Tibial nerve (tissue), 4 donors: ENCODE measurements around the gene LRP3.

ENCODE experiments used
- EP300 ChIP-seq, 2 donors: sonication (generic); formaldehyde crosslinking; IDR thresholded peaks; one replicate each; pipeline ENCODE4 v1.6.1; 2017; ENCODE audit warnings: antibody characterized with exemption in 2 of 2, mild to moderate bottlenecking in 1 of 2
- POLR2A ChIP-seq, 2 donors: fragments of 450-650 bp; IDR thresholded peaks; one replicate each; pipeline ENCODE4 v1.6.1; 2017; ENCODE audit warnings: antibody characterized with exemption in 2 of 2, mild to moderate bottlenecking in 2 of 2, moderate library complexity in 2 of 2
- TF ChIP-seq, protein P1 (sequence below), 5 experiments: fragments of 200-600 bp in 3 of 5; fragments of 450-650 bp in 2 of 5; sonication (generic) in 3 of 5; IDR thresholded peaks; one replicate each; pipeline ENCODE4 v1.5.1; 2016 to 2019; ENCODE audit warnings: antibody characterized with exemption in 5 of 5, mild to moderate bottlenecking in 3 of 5, moderate library complexity in 2 of 5

DNA sequence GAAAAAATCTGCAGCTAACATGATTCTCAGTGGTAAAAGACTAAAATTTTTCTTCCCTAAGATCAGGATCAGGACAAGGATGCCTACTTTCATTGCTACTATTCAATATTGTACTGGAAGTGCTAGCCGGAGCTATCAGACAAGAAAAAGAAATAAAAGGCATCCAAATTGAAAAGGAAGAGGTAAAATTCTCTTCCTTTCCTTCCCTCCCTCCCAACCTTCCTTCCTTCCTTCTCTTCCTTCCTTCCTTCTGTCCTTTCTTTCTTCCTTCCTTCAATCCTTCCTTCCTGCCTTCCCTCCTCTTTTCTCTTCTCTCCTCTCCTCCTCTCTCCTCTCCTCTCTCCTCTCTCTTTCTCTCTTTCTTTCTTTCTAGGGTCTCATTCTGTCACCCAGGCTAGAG lies 26.7 kb upstream of the LRP3 start:
- TF ChIP-seq EP300 (IDR thresholded peaks at IDR 0.05), result no peak
- TF ChIP-seq, protein P1, sequence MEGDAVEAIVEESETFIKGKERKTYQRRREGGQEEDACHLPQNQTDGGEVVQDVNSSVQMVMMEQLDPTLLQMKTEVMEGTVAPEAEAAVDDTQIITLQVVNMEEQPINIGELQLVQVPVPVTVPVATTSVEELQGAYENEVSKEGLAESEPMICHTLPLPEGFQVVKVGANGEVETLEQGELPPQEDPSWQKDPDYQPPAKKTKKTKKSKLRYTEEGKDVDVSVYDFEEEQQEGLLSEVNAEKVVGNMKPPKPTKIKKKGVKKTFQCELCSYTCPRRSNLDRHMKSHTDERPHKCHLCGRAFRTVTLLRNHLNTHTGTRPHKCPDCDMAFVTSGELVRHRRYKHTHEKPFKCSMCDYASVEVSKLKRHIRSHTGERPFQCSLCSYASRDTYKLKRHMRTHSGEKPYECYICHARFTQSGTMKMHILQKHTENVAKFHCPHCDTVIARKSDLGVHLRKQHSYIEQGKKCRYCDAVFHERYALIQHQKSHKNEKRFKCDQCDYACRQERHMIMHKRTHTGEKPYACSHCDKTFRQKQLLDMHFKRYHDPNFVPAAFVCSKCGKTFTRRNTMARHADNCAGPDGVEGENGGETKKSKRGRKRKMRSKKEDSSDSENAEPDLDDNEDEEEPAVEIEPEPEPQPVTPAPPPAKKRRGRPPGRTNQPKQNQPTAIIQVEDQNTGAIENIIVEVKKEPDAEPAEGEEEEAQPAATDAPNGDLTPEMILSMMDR (IDR thresholded peaks at IDR 0.05), result no peak
- TF ChIP-seq POLR2A (IDR thresholded peaks at IDR 0.05), result no peak
